Measurements from ENCODE around the gene NUBP1.

The NUBP1 gene

GRCh38 chr16:10762336-10763016 is 18.8 kb downstream of the NUBP1 start:
- Histone ChIP-seq H3K4me3 (ENCODE audit: low read length) (no peak overlapping the region), H3K79me2 (ENCODE audit: control insufficient read depth, low read length) (no peaks in the 10 kb centered on the region), H3K9me2 (replicated peaks; ENCODE audit: control insufficient read depth, low read length) (no peaks in the 10 kb centered on the region), H3K27ac (ENCODE audit: low read depth, low read length) (no peak overlapping the region), H4K20me1 (ENCODE audit: control insufficient read depth, insufficient read depth, low read depth, low read length) (no peaks in the 10 kb centered on the region), H3K4me1 (ENCODE audit: control insufficient read depth, low read length) (no peaks in the 10 kb centered on the region), H3F3A (ENCODE audit: control insufficient read depth, insufficient read depth) (no peaks in the 10 kb centered on the region), H3K9me3 (ENCODE audit: control insufficient read depth, insufficient read depth, low read length) (no peaks in the 10 kb centered on the region), H3K36me3 (ENCODE audit: control insufficient read depth, low read length) (peaks cover 72% of the 10 kb centered on the region), H3K4me2 (ENCODE audit: low read length) (no peak overlapping the region), H3K27me3 (ENCODE audit: control insufficient read depth, low read length) (no peaks in the 10 kb centered on the region)
- TF ChIP-seq, protein P1, sequence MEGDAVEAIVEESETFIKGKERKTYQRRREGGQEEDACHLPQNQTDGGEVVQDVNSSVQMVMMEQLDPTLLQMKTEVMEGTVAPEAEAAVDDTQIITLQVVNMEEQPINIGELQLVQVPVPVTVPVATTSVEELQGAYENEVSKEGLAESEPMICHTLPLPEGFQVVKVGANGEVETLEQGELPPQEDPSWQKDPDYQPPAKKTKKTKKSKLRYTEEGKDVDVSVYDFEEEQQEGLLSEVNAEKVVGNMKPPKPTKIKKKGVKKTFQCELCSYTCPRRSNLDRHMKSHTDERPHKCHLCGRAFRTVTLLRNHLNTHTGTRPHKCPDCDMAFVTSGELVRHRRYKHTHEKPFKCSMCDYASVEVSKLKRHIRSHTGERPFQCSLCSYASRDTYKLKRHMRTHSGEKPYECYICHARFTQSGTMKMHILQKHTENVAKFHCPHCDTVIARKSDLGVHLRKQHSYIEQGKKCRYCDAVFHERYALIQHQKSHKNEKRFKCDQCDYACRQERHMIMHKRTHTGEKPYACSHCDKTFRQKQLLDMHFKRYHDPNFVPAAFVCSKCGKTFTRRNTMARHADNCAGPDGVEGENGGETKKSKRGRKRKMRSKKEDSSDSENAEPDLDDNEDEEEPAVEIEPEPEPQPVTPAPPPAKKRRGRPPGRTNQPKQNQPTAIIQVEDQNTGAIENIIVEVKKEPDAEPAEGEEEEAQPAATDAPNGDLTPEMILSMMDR (IDR thresholded peaks at IDR 0.05; ENCODE audit: low read depth, low read length, poor library complexity, severe bottlenecking), result no peak
- no peak for TF ChIP-seq EZH2phosphoT487 (IDR thresholded peaks at IDR 0.05; ENCODE audit: borderline replicate concordance, low read length)

- Histone ChIP-seq H4K20me1 (ENCODE audit: control insufficient read depth, insufficient read depth, low read depth, low read length) (no peaks in the 10 kb centered on the region), H3K9me3 (ENCODE audit: control insufficient read depth, insufficient read depth, low read length) (no peaks in the 10 kb centered on the region), H3F3A (ENCODE audit: control insufficient read depth, insufficient read depth) (no peaks in the 10 kb centered on the region), H3K9me2 (replicated peaks; ENCODE audit: control insufficient read depth, low read length) (no peaks in the 10 kb centered on the region), H3K4me2 (ENCODE audit: low read length) (no peak overlapping the region), H3K36me3 (ENCODE audit: control insufficient read depth, low read length) (peaks cover 63% of the 10 kb centered on the region), H3K27ac (ENCODE audit: low read depth, low read length) (no peak overlapping the region), H3K79me2 (ENCODE audit: control insufficient read depth, low read length) (no peaks in the 10 kb centered on the region), H3K4me3 (ENCODE audit: low read length) (no peak overlapping the region), H3K27me3 (ENCODE audit: control insufficient read depth, low read length) (no peaks in the 10 kb centered on the region), H3K4me1 (ENCODE audit: control insufficient read depth, low read length) (no peaks in the 10 kb centered on the region)
- no peak for TF ChIP-seq EZH2phosphoT487 (IDR thresholded peaks at IDR 0.05; ENCODE audit: borderline replicate concordance, low read length)
- TF ChIP-seq, protein P1 (IDR thresholded peaks at IDR 0.05; ENCODE audit: low read depth, low read length, poor library complexity, severe bottlenecking), result no peak
Measured at GRCh38 chr16:10763456-10763855, 19.8 kb downstream of the NUBP1 start.

GRCh38 chr16:10765772-10766171 is 22.1 kb downstream of the NUBP1 start:
- TF ChIP-seq, protein P1 (IDR thresholded peaks at IDR 0.05; ENCODE audit: low read depth, low read length, poor library complexity, severe bottlenecking), result no peak
- TF ChIP-seq EZH2phosphoT487 (IDR thresholded peaks at IDR 0.05; ENCODE audit: borderline replicate concordance, low read length), result no peak
- H3K9me2 ChIP-seq (replicated peaks; ENCODE audit: control insufficient read depth, low read length), result no peaks in the 10 kb centered on the region
- no peaks in the 10 kb centered on the region for H3K27me3 ChIP-seq (ENCODE audit: control insufficient read depth, low read length)
- H3K79me2 ChIP-seq (ENCODE audit: control insufficient read depth, low read length), result no peaks in the 10 kb centered on the region
- H3K4me2 ChIP-seq (ENCODE audit: low read length), result no peak overlapping the region
- H3F3A ChIP-seq (ENCODE audit: control insufficient read depth, insufficient read depth), result no peaks in the 10 kb centered on the region
- H3K27ac ChIP-seq (ENCODE audit: low read depth, low read length), result no peak overlapping the region
- no peaks in the 10 kb centered on the region for H4K20me1 ChIP-seq (ENCODE audit: control insufficient read depth, insufficient read depth, low read depth, low read length)
- H3K36me3 ChIP-seq (ENCODE audit: control insufficient read depth, low read length), result peaks cover 49% of the 10 kb centered on the region
- no peaks in the 10 kb centered on the region for H3K4me1 ChIP-seq (ENCODE audit: control insufficient read depth, low read length)
- no peak overlapping the region for H3K4me3 ChIP-seq (ENCODE audit: low read length)
- H3K9me3 ChIP-seq (ENCODE audit: control insufficient read depth, insufficient read depth, low read length), result no peaks in the 10 kb centered on the region
